ENCODE measurements around the gene UNC50.

UNC50 gene

DNA sequence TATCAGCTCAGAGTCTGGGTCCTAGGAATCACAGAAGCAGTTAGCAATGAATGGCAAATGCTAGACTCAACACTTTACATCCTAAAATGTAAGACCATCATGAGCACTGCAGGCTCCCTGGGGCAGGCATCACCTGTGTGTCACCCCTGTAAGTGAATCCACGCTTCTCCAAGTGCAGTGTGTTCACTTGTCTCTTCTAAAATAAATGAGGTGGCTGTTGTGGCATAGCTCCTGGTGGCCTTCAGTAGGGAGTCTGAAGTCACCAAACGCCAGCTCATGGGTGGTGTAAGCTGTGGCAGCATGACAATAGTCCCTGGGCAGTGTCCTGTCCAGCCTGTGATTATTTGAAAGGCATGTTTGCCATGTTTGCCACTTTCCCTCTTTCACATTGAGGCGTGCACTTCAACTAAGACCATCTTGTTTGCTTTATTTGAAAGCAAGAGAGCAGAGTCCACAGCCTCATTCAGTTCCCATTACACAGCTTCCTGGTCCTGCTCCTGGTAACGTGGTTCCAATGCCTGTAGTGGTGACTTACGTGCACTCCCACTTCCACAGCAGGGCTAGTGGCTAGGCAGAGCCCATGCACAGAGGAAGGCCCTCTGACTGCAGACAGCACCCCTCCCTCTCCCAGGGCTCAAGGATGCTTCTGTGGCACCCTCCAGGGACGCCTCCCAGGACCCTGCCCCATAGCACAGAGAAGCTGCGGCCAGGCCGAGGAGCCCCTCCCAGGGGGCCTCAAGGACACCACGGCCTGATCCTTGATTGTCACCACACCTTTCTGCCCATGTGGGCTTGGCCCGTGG, 24.4 kb upstream of the UNC50 start:
- Histone ChIP-seq H3K27ac (no peak overlapping the region), H3K27me3 (replicated peaks) (no peaks in the 10 kb centered on the region), H3K4me3 (ENCODE audit: low read depth, low read length) (no peak overlapping the region), H3K36me3 (replicated peaks) (peaks cover 4% of the 10 kb centered on the region)
- in situ Hi-C loops (cut with HindIII; ENCODE audit: low pct_ligation_motif_present, low sequenced_read_pairs) = no loop called here
- DNase-seq = no peak
- TF ChIP-seq, protein P1, sequence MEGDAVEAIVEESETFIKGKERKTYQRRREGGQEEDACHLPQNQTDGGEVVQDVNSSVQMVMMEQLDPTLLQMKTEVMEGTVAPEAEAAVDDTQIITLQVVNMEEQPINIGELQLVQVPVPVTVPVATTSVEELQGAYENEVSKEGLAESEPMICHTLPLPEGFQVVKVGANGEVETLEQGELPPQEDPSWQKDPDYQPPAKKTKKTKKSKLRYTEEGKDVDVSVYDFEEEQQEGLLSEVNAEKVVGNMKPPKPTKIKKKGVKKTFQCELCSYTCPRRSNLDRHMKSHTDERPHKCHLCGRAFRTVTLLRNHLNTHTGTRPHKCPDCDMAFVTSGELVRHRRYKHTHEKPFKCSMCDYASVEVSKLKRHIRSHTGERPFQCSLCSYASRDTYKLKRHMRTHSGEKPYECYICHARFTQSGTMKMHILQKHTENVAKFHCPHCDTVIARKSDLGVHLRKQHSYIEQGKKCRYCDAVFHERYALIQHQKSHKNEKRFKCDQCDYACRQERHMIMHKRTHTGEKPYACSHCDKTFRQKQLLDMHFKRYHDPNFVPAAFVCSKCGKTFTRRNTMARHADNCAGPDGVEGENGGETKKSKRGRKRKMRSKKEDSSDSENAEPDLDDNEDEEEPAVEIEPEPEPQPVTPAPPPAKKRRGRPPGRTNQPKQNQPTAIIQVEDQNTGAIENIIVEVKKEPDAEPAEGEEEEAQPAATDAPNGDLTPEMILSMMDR (IDR thresholded peaks at IDR 0.05; ENCODE audit: low read depth, low read length, missing control alignments) = no peak

DNA sequence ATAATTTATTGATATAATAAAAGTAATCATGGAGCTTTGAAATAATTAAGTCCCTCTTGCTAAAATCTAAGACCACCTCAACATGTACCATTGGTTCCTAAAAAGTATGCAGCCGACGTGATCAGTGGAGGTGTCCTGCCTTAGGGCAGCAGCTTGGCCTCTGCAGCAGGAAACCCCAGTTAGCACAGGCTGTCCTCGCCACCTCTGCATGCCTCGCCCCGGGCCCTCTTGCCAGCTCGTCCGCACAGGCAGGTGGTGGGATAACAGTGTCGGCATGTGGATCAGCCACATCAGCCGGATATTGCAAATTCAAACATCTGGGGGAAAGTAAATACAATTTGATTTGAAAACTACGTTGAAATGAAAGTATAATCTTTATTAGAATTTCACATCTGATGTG, 23.0 kb upstream of the UNC50 start:
- no peak for DNase-seq
- Histone ChIP-seq H3K27me3 (replicated peaks) (no peaks in the 10 kb centered on the region), H3K4me3 (ENCODE audit: low read depth, low read length) (no peak overlapping the region), H3K27ac (no peak overlapping the region), H3K36me3 (replicated peaks) (peaks cover 4% of the 10 kb centered on the region)
- TF ChIP-seq, protein P1 (IDR thresholded peaks at IDR 0.05; ENCODE audit: low read depth, low read length, missing control alignments) = no peak
- in situ Hi-C loops (cut with HindIII; ENCODE audit: low pct_ligation_motif_present, low sequenced_read_pairs) = no loop called here

DNA sequence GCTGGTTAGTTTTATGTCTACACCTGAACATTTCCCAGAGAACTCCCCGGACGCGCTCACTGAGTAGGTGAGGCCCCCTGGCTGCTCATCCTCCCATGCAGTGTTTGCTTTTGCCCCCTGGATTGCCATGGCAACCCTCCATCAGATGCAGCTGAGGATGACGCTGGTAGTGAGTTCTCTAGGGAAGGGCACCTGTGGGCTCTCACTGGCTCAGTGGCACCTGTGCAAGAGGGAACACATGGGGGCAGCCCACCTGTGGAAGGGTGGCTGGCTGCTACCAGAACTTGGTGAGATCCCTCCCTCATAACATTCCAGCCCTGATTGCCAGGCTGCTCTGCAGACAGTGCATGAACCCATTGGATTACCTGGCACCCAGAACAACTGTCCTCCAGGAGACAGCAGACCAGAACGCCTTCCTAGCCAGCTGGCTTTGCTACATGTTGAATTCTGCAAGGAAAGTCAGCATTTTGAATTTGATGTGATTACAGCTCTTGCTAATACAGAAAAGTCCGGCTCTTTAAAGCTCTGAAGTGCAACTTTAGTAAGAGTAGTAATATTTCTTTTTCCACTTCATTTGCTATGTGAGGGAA, 21.7 kb upstream of the UNC50 start:
- Histone ChIP-seq H3K27me3 (replicated peaks) (no peaks in the 10 kb centered on the region), H3K4me3 (ENCODE audit: low read depth, low read length) (no peak overlapping the region), H3K27ac (no peak overlapping the region), H3K36me3 (replicated peaks) (peaks cover 4% of the 10 kb centered on the region)
- in situ Hi-C loops (cut with HindIII; ENCODE audit: low pct_ligation_motif_present, low sequenced_read_pairs) = no loop called here
- DNase-seq = no peak
- TF ChIP-seq, protein P1 (IDR thresholded peaks at IDR 0.05; ENCODE audit: low read depth, low read length, missing control alignments) = no peak

DNA sequence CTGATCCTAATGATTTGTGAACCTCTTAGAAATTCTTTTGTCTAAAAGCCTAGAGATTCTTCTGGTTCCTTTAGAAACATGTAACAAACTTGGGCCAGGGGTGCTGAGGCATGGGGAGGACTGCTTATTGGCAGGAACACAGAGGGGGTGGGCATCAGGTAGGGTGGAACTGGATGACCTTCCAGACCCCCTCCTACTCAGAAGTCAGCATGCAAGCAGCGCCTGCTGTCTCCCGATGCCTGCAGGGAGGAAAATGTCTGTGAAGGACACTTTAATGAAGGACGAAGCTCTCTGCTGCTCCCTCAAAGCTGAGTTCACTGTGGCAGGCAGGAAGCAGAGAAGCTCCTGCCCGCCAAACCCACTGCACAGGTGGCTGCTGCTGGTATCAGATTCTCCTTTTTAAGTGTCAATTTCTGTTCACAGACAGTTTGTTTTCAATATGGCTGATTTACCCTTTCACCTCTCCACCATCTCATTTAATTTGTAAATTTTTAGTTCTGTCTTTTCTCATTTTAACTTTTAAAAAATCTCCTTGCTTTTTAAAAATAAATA, 19.4 kb upstream of the UNC50 start:
- Histone ChIP-seq H3K27ac (no peak overlapping the region), H3K4me3 (ENCODE audit: low read depth, low read length) (no peak overlapping the region), H3K36me3 (replicated peaks) (no peaks in the 10 kb centered on the region), H3K27me3 (replicated peaks) (no peaks in the 10 kb centered on the region)
- TF ChIP-seq, protein P1 (IDR thresholded peaks at IDR 0.05; ENCODE audit: low read depth, low read length, missing control alignments) = no peak
- in situ Hi-C loops (cut with HindIII; ENCODE audit: low pct_ligation_motif_present, low sequenced_read_pairs) = no loop called here
- DNase-seq = no peak

DNA sequence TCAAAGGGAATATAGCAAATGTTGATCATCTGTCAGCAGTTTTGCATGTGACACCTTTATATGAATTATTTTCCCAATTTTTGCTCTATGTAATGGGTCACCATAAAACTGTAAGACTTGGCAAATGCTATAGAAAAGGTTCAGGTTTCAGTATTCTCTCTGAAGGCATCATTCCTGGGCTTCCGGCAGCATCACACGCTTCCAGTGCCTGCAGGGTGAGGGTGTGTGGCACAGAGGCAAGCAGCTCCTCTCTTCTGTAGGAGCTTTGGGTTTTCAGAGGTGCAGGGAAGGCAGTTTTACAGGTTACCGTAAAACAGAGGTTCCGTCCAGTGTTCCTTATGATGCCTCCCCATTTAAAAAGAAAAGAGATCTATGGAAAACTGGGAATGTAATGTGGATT, 18.9 kb upstream of the UNC50 start:
- Histone ChIP-seq H3K36me3 (replicated peaks) (no peaks in the 10 kb centered on the region), H3K27ac (no peak overlapping the region), H3K4me3 (ENCODE audit: low read depth, low read length) (no peak overlapping the region), H3K27me3 (replicated peaks) (no peaks in the 10 kb centered on the region)
- no peak for DNase-seq
- TF ChIP-seq, protein P1 (IDR thresholded peaks at IDR 0.05; ENCODE audit: low read depth, low read length, missing control alignments) = no peak
- in situ Hi-C loops (cut with HindIII; ENCODE audit: low pct_ligation_motif_present, low sequenced_read_pairs) = no loop called here
